K562 (cell line): ENCODE results near the gene ZCCHC14. TPM values are rescaled to one million over a fixed set of nuclear protein-coding genes. Genes with fewer than 3 reads are reported as not detected.

Experiments used
- ATAC-seq: fragments of 200-7000 bp; cut with Tn5 transposase; 3 replicates; pipeline ENCODE4 v1.9.1; 2020; ENCODE audit warnings: moderate library complexity
- BruUV-seq: library from RNA; stranded (reverse); fragments of 400-500 nt; replicated peaks from 2 replicates; lab custom pipeline; 2021; lab: Mats Ljungman, UMichigan
- CTCF ChIA-PET: fragments of 300-600 bp; formaldehyde crosslinking; extraction: SDS; loops from one replicate; lab custom pipeline; 2021; ENCODE audit warnings: low intra/inter-chr PET ratio; lab: Yijun Ruan, JAX
- POLR2A ChIA-PET: fragments of 300-600, 350-650 bp; sonication (Branson Sonifier 250); formaldehyde crosslinking; extraction: SDS; loops from one replicate; lab custom pipeline; 2021; ENCODE audit warnings: antibody characterized with exemption, inconsistent platforms; lab: Yijun Ruan, JAX
- DNase-seq, 4 experiments: peaks; one replicate each; pipeline versions ENCODE4 v3.0.0 to v3.0.0-alpha.2; 2011 to 2018; ENCODE audit warnings: low spot score in 3 of 4, mixed read lengths in 3 of 4; ENCODE audit errors: extremely low read depth in 1 of 4
- FAIRE-seq: peaks from 2 replicates; lab custom pipeline; 2011; peaks lifted over from hg19 to GRCh38; lab: Jason Lieb, UNC
- H2AFZ ChIP-seq: 2 replicates; pipeline ENCODE4 v1.6.0; 2011; ENCODE audit warnings: low read depth, low read length, control low read depth, inconsistent platforms
- H3K27ac ChIP-seq: fragments of 200-600 bp; 3 replicates; pipeline ENCODE4 v1.8.0; 2011; ENCODE audit warnings: low read depth, mild to moderate bottlenecking, control low read depth, inconsistent platforms, low read length, moderate library complexity, mixed read lengths; ENCODE audit errors: extremely low read depth
- H3K27me3 ChIP-seq, 2 experiments: fragments of 300-600 bp in 1 of 2; 2 replicates in 1 of 2; 3 replicates in 1 of 2; pipeline versions ENCODE4 v1.6.0 to v1.8.0; 2011; ENCODE audit warnings: inconsistent platforms in 2 of 2, low read length in 2 of 2, mild to moderate bottlenecking in 1 of 2, mixed read lengths in 1 of 2, moderate library complexity in 1 of 2; ENCODE audit not compliant: control insufficient read depth in 2 of 2, insufficient read depth in 2 of 2
- H3K36me3 ChIP-seq: fragments of 300-600 bp; 3 replicates; pipeline ENCODE4 v1.8.0; 2011; ENCODE audit warnings: mild to moderate bottlenecking, low read length, inconsistent platforms; ENCODE audit not compliant: control insufficient read depth, insufficient read depth
- H3K4me1 ChIP-seq, 2 experiments: fragments of 200-600 bp in 1 of 2; replicated peaks in 1 of 2; 2 replicates in 1 of 2; 3 replicates in 1 of 2; pipeline versions ENCODE4 v1.5.1 to v1.8.0; 2011; ENCODE audit warnings: inconsistent platforms in 2 of 2, low read length in 2 of 2, mild to moderate bottlenecking in 1 of 2, mixed read lengths in 1 of 2, moderate library complexity in 1 of 2; ENCODE audit not compliant: control insufficient read depth in 2 of 2, insufficient read depth in 2 of 2
- H3K4me2 ChIP-seq: 2 replicates; pipeline ENCODE4 v1.6.1; 2011; ENCODE audit warnings: low read length, control low read depth, inconsistent platforms, mixed read lengths; ENCODE audit not compliant: insufficient read depth
- H3K4me3 ChIP-seq: fragments of 200-600 bp; sonication (generic), shearing (Covaris generic); 2 replicates; pipeline ENCODE4 v1.5.1; 2016; ENCODE audit warnings: control low read depth, inconsistent platforms
- H3K79me2 ChIP-seq: fragments of 200-600 bp; 3 replicates; pipeline ENCODE4 v1.8.0; 2011; ENCODE audit warnings: low read length, inconsistent platforms; ENCODE audit not compliant: control insufficient read depth, insufficient read depth
- H3K9ac ChIP-seq, 2 experiments: 2 replicates each; pipeline versions ENCODE4 v1.6.0 to v1.6.1; 2011; ENCODE audit warnings: low read depth in 2 of 2, low read length in 2 of 2, control low read depth in 1 of 2, inconsistent platforms in 1 of 2, mild to moderate bottlenecking in 1 of 2, mixed read lengths in 1 of 2; ENCODE audit not compliant: insufficient read depth in 1 of 2
- H3K9me1 ChIP-seq: one replicate; pipeline ENCODE4 v1.6.0; 2011; ENCODE audit warnings: inconsistent platforms, mild to moderate bottlenecking, low read length, moderate library complexity; ENCODE audit not compliant: control insufficient read depth, insufficient read depth
- H3K9me3 ChIP-seq: replicated peaks from 2 replicates; pipeline ENCODE4 v1.5.1; 2011; ENCODE audit warnings: low read depth, low read length, inconsistent platforms; ENCODE audit not compliant: control insufficient read depth, insufficient read depth
- H4K20me1 ChIP-seq: replicated peaks from 2 replicates; pipeline ENCODE4 v1.6.1; 2011; ENCODE audit warnings: low read length, inconsistent platforms, mixed read lengths; ENCODE audit not compliant: control insufficient read depth, insufficient read depth
- CCNT2 ChIP-seq: IDR thresholded peaks from 2 replicates; pipeline ENCODE4 v1.6.1; 2011; ENCODE audit warnings: borderline replicate concordance, low read depth, mild to moderate bottlenecking, moderate library complexity, mixed read lengths, low read length; ENCODE audit not compliant: insufficient read length; ENCODE audit errors: extremely low read depth
- CEBPG ChIP-seq, 3 experiments: fragments of 200-800 bp in 1 of 3; sonication (Bioruptor generic) in 1 of 3; sonication (generic) in 1 of 3; formaldehyde crosslinking in 1 of 3; IDR thresholded peaks in 2 of 3; conservative IDR thresholded peaks in 1 of 3; 2 replicates each; pipeline versions ENCODE4 v1.6.1 to v1.8.0; 2016 to 2022; ENCODE audit warnings: missing compliant biosample characterization in 2 of 3, missing genetic modification characterization in 2 of 3, mild to moderate bottlenecking in 1 of 3, missing genetic modification reagents in 1 of 3
- DNMT1 ChIP-seq: fragments of 450-650 bp; IDR thresholded peaks from 2 replicates; pipeline ENCODE4 v1.6.1; 2016; ENCODE audit warnings: antibody characterized with exemption, mild to moderate bottlenecking
- EGR1 ChIP-seq: fragments of 450-650 bp; conservative IDR thresholded peaks from 2 replicates; pipeline ENCODE4 v1.6.1; 2017; ENCODE audit warnings: mild to moderate bottlenecking
- HCFC1 ChIP-seq: IDR thresholded peaks from 2 replicates; pipeline ENCODE4 v1.6.1; 2012; ENCODE audit warnings: low read depth, low read length, improper control_type of control experiment
- HNRNPL ChIP-seq: fragments of 200-400 bp; formaldehyde crosslinking; IDR thresholded peaks from 2 replicates; pipeline ENCODE4 v1.6.1; 2017; ENCODE audit warnings: low read depth, mild to moderate bottlenecking, low read length
- JUN ChIP-seq, 2 experiments: sonication (generic) in 1 of 2; formaldehyde crosslinking in 1 of 2; IDR thresholded peaks; 2 replicates each; pipeline versions ENCODE4 v1.6.1 to v1.8.0; 2012 to 2022; ENCODE audit warnings: borderline replicate concordance in 2 of 2, mild to moderate bottlenecking in 2 of 2, improper control_type of control experiment in 1 of 2, low read depth in 1 of 2, low read length in 1 of 2, missing genetic modification reagents in 1 of 2
- JUNB ChIP-seq: fragments of 450-650 bp; formaldehyde crosslinking; conservative IDR thresholded peaks from 2 replicates; pipeline ENCODE4 v1.4.0; 2020; ENCODE audit warnings: mild to moderate bottlenecking
- MCM5 ChIP-seq: fragments of 450-650 bp; IDR thresholded peaks from 2 replicates; pipeline ENCODE4 v1.6.1; 2016; ENCODE audit warnings: low read depth
- MTA2 ChIP-seq: fragments of 450-650 bp; IDR thresholded peaks from 2 replicates; pipeline ENCODE4 v1.6.1; 2016; ENCODE audit warnings: low read depth
- NR4A1 ChIP-seq, 2 experiments: fragments of 250-450 bp in 1 of 2; fragments of 450-650 bp in 1 of 2; sonication (Bioruptor Pico) in 1 of 2; IDR thresholded peaks; 2 replicates each; pipeline versions ENCODE4 v1.4.0 to v1.6.1; 2016 to 2020; ENCODE audit warnings: mild to moderate bottlenecking in 2 of 2, missing compliant biosample characterization in 1 of 2, missing genetic modification characterization in 1 of 2, moderate library complexity in 1 of 2
- SMARCE1 ChIP-seq: fragments of 450-650 bp; IDR thresholded peaks from 2 replicates; pipeline ENCODE4 v1.7.1; 2016; ENCODE audit warnings: mild to moderate bottlenecking
- SRF ChIP-seq, 2 experiments: fragments of 250-450, 450-650 bp in 1 of 2; sonication (Bioruptor Pico) in 1 of 2; sonication (generic) in 1 of 2; formaldehyde crosslinking; IDR thresholded peaks; 2 replicates each; pipeline versions ENCODE4 v1.5.0 to v1.5.1; 2020 to 2022; ENCODE audit warnings: mild to moderate bottlenecking in 1 of 2, missing genetic modification reagents in 1 of 2
- WGBS: fragments of 100-300 bp; shearing (Covaris generic); methylation state at CpG from one replicate; pipeline ENCODE4 v1.1.6; 2016; ENCODE audit warnings: low coverage, mixed read lengths; ENCODE audit not compliant: insufficient coverage; ENCODE audit errors: missing lambda C conversion rate; 5-methylcytosine and 5-hydroxymethylcytosine counted together
- in situ Hi-C: fragments of 300-500 bp; cut with MboI; formaldehyde crosslinking; loops from 4 replicates; pipeline ENCODE4 v1.15.0; 2018; ENCODE audit warnings: inconsistent platforms, mixed read lengths
- intact Hi-C: fragments of 100-400 bp; cut with micrococcal nuclease; formaldehyde crosslinking; loops from 2 replicates; pipeline ENCODE4 v1.14.2; 2022
- polyA plus RNA-seq, 8 experiments: library from polyadenylated mRNA; depleted of rRNA in 4 of 8; stranded (reverse) in 5 of 8; unstranded in 3 of 8; fragments of >200 nt; fragmentation: Nextera tagmentation in 2 of 8; fragmentation: Illumina TruSeq in 1 of 8; extraction: Ambion mirVana in 2 of 8; extraction: Trizol in 1 of 8; gene quantifications; 2 replicates each; pipeline versions ENCODE4 v1.2.1 to v1.2.3, GENCODE V29; 2011 to 2014; ENCODE audit warnings: inconsistent platforms in 1 of 8, missing spikeins in 1 of 8
- total RNA-seq, 7 experiments: library from RNA; depleted of rRNA in 6 of 7; stranded (reverse); fragments of >200 nt in 6 of 7; fragmentation: Illumina TruSeq in 2 of 7; extraction: Trizol in 2 of 7; gene quantifications; 2 replicates each; pipeline versions ENCODE4 v1.2.1 to v1.2.3, GENCODE V29; 2011 to 2021; ENCODE audit warnings: low replicate concordance in 1 of 7
- TF ChIP-seq, protein P1 (sequence below): fragments of 450-650 bp; formaldehyde crosslinking; IDR thresholded peaks from 2 replicates; pipeline ENCODE4 v1.4.0; 2022; ENCODE audit warnings: mild to moderate bottlenecking, moderate library complexity
- TF ChIP-seq, protein P2 (sequence below): fragments of 450-650 bp; IDR thresholded peaks from 2 replicates; pipeline ENCODE4 v1.6.1; 2016; ENCODE audit warnings: mild to moderate bottlenecking
- TF ChIP-seq, protein P3 (sequence below): fragments of 450-650 bp; formaldehyde crosslinking; IDR thresholded peaks from 2 replicates; pipeline ENCODE4 v1.4.0; 2022; ENCODE audit warnings: missing genetic modification characterization

Gene ZCCHC14
- total and polyA plus RNA-seq, 9 of the 15 experiments (the other 6 are each of a cell fraction or from before 2014, with no cell fraction given): 1.5 to 12.4 (median 2.9) TPM

DNA sequence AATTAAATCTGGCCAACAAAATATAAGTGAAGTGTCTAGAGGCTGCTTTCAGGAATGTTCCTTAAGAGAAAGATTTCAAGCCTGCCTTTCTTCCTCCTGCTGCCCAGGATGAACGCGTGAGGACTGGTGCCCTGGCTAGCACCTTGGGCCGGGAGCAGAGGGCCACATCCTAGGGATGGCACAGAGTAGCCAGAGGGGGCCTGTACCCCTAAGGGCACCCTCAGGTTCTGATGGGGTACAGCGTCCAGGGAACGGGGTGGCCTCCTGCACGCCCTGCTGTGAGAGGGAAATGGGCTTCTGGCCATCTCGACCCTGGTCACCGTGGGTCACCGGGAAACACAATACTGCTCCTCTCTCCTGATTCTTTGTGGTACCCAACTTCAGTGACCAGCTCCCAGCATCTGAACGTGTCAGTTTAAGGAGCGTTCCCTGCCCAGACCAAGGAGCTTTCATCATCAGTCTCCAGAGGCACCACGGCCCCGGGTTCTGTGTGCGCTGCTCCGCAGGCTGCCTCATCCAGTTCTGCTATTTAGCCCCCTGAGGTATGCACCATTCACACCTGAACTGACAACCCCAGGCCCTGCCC, 60.4 kb downstream of the ZCCHC14 start:
- FAIRE-seq: no peak
- WGBS: 85% methylated on average over 12 of the region's 15 CpGs

More for the DNA sequence above, 60.4 kb downstream of the ZCCHC14 start:
- H3K4me3 ChIP-seq: no peak overlapping the region
- ATAC-seq (no peak), DNase-seq (no peak)
- intact Hi-C loops: no loop called here
- no peak overlapping the region for H3K4me2 ChIP-seq
- H3K79me2 ChIP-seq: no peaks in the 10 kb centered on the region
- H4K20me1 ChIP-seq: peaks cover 8% of the 10 kb centered on the region; the same call in 1 of the 2 replicates
- in situ Hi-C loops: no loop called here
- no peaks in the 10 kb centered on the region for H3K27me3 ChIP-seq
- POLR2A ChIA-PET: interaction anchor here (0.6 kb wide), 1 partner anchor 12 kb away, joined by 3 read pairs; no protein-coding TSS in a partner anchor
- peak overlapping the region in 1 of 2 experiments; percentile 6; a peak in 1 of 4 replicates for H3K9ac ChIP-seq
- H3K4me1 ChIP-seq: peaks cover 0 to 11% of the 10 kb centered on the region in 2 experiments; a peak in 1 of 5 replicates
- CTCF ChIA-PET: interaction anchor here (0.6 kb wide), 1 partner anchor 14 kb away, joined by 4 read pairs; no protein-coding TSS in a partner anchor
- no TSS peak for BruUV-seq
- no peaks in the 10 kb centered on the region for H3K9me1 ChIP-seq
- no peak overlapping the region for H2AFZ ChIP-seq
- no peaks in the 10 kb centered on the region for H3K9me3 ChIP-seq
- H3K36me3 ChIP-seq: peaks cover 10% of the 10 kb centered on the region; the same call in 1 of the 3 replicates
- TF ChIP-seq JUN (IDR thresholded peaks at IDR 0.05; ENCODE audit: borderline replicate concordance, low read depth, low read length) (no peak), JUN (CRISPR knock-in tag; IDR thresholded peaks at IDR 0.05; ENCODE audit: borderline replicate concordance) (no peak), SMARCE1 (no peak), CCNT2 (no peak), SRF (CRISPR knock-in tag; IDR thresholded peaks at IDR 0.05) (no peak), DNMT1 (no peak), EGR1 (no peak), MTA2 (no peak), JUNB (CRISPR knock-in tag) (no peak), HCFC1 (no peak), CEBPG (CRISPR knock-in tag; IDR thresholded peaks at IDR 0.05) (no peak), CEBPG (tag; conservative IDR thresholded peaks at IDR 0.05 in 1 of 2, IDR thresholded peaks at IDR 0.05 in 1 of 2) (no peak), NR4A1 (CRISPR knock-in tag; IDR thresholded peaks at IDR 0.05) (no peak), NR4A1 (tag; IDR thresholded peaks at IDR 0.05) (no peak), HNRNPL (no peak), MCM5 (no peak)
- TF ChIP-seq, protein P1, sequence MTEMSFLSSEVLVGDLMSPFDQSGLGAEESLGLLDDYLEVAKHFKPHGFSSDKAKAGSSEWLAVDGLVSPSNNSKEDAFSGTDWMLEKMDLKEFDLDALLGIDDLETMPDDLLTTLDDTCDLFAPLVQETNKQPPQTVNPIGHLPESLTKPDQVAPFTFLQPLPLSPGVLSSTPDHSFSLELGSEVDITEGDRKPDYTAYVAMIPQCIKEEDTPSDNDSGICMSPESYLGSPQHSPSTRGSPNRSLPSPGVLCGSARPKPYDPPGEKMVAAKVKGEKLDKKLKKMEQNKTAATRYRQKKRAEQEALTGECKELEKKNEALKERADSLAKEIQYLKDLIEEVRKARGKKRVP (CRISPR knock-in tag): no peak
- TF ChIP-seq, protein P2, sequence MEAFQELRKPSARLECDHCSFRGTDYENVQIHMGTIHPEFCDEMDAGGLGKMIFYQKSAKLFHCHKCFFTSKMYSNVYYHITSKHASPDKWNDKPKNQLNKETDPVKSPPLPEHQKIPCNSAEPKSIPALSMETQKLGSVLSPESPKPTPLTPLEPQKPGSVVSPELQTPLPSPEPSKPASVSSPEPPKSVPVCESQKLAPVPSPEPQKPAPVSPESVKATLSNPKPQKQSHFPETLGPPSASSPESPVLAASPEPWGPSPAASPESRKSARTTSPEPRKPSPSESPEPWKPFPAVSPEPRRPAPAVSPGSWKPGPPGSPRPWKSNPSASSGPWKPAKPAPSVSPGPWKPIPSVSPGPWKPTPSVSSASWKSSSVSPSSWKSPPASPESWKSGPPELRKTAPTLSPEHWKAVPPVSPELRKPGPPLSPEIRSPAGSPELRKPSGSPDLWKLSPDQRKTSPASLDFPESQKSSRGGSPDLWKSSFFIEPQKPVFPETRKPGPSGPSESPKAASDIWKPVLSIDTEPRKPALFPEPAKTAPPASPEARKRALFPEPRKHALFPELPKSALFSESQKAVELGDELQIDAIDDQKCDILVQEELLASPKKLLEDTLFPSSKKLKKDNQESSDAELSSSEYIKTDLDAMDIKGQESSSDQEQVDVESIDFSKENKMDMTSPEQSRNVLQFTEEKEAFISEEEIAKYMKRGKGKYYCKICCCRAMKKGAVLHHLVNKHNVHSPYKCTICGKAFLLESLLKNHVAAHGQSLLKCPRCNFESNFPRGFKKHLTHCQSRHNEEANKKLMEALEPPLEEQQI: no peak
- TF ChIP-seq, protein P3, sequence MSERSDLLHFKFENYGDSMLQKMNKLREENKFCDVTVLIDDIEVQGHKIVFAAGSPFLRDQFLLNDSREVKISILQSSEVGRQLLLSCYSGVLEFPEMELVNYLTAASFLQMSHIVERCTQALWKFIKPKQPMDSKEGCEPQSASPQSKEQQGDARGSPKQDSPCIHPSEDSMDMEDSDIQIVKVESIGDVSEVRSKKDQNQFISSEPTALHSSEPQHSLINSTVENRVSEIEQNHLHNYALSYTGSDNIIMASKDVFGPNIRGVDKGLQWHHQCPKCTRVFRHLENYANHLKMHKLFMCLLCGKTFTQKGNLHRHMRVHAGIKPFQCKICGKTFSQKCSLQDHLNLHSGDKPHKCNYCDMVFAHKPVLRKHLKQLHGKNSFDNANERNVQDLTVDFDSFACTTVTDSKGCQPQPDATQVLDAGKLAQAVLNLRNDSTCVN (CRISPR knock-in tag): no peak
- H3K27ac ChIP-seq: no peak overlapping the region
